Nephron (organoid): ENCODE measurements around the gene HCRTR1.
A peak's percentile ranks its signal among the peaks of the same experiment; 100 is the strongest.

Source experiments
- H3K27ac Mint-ChIP-seq, 3 experiments: 2 replicates each; pipeline ENCODE4 v1.8.0; 2020; ENCODE audit warnings: mixed read lengths in 3 of 3, mild to moderate bottlenecking in 2 of 3, moderate library complexity in 1 of 3
- H3K27me3 Mint-ChIP-seq: 2 replicates; pipeline ENCODE4 v1.8.0; 2021; ENCODE audit warnings: low read depth, mild to moderate bottlenecking, moderate library complexity, mixed read lengths
- H3K36me3 Mint-ChIP-seq: 2 replicates; pipeline ENCODE4 v1.8.0; 2020; ENCODE audit warnings: low read depth, mixed read lengths
- H3K4me1 Mint-ChIP-seq: 2 replicates; pipeline ENCODE4 v1.8.0; 2020; ENCODE audit warnings: mixed read lengths
- H3K4me3 Mint-ChIP-seq, 3 experiments: 2 replicates each; pipeline ENCODE4 v1.8.0; 2020; ENCODE audit warnings: mild to moderate bottlenecking in 3 of 3, mixed read lengths in 3 of 3, moderate library complexity in 2 of 3
- H3K9me3 Mint-ChIP-seq: 2 replicates; pipeline ENCODE4 v1.8.0; 2020; ENCODE audit warnings: mixed read lengths
- TF ChIP-seq, protein P1 (sequence below), 3 experiments: fragments of 200-600 bp; sonication (generic); IDR thresholded peaks; one replicate each; pipeline ENCODE4 v1.5.0; 2021; ENCODE audit warnings: antibody characterized with exemption in 3 of 3; ENCODE audit not compliant: unreplicated experiment in 3 of 3

Gene HCRTR1

DNA sequence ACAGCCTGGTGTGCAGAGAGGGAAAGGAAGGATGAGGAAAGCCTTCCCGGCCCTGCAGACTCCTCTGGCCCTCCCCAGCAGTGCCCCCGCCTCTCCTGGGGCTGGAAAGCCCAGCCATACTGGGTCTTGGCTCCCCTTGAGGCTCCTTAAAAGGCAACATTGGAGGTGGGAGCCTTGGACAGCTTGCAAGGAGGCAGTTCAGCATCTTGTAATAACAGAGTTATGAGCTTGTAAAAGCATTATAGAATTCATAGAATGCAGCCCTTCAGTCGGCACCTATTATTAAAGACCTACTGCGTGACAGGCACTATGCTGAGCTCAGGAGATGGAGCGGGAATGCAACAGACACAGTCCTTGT lies 37.0 kb upstream of the HCRTR1 start:
- Mint-ChIP-seq H3K9me3 (no peaks in the 10 kb centered on the region), H3K4me3 (peak overlapping the region in 2 of 3 experiments; percentile 70 to 74), H3K36me3 (no peaks in the 10 kb centered on the region), H3K4me1 (peaks cover 33% of the 10 kb centered on the region), H3K27me3 (peaks cover 8% of the 10 kb centered on the region), H3K27ac (no peak overlapping the region)
- TF ChIP-seq, protein P1, sequence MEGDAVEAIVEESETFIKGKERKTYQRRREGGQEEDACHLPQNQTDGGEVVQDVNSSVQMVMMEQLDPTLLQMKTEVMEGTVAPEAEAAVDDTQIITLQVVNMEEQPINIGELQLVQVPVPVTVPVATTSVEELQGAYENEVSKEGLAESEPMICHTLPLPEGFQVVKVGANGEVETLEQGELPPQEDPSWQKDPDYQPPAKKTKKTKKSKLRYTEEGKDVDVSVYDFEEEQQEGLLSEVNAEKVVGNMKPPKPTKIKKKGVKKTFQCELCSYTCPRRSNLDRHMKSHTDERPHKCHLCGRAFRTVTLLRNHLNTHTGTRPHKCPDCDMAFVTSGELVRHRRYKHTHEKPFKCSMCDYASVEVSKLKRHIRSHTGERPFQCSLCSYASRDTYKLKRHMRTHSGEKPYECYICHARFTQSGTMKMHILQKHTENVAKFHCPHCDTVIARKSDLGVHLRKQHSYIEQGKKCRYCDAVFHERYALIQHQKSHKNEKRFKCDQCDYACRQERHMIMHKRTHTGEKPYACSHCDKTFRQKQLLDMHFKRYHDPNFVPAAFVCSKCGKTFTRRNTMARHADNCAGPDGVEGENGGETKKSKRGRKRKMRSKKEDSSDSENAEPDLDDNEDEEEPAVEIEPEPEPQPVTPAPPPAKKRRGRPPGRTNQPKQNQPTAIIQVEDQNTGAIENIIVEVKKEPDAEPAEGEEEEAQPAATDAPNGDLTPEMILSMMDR (IDR thresholded peaks at IDR 0.05; ENCODE audit: unreplicated experiment in 3 of 3), result no peak

DNA sequence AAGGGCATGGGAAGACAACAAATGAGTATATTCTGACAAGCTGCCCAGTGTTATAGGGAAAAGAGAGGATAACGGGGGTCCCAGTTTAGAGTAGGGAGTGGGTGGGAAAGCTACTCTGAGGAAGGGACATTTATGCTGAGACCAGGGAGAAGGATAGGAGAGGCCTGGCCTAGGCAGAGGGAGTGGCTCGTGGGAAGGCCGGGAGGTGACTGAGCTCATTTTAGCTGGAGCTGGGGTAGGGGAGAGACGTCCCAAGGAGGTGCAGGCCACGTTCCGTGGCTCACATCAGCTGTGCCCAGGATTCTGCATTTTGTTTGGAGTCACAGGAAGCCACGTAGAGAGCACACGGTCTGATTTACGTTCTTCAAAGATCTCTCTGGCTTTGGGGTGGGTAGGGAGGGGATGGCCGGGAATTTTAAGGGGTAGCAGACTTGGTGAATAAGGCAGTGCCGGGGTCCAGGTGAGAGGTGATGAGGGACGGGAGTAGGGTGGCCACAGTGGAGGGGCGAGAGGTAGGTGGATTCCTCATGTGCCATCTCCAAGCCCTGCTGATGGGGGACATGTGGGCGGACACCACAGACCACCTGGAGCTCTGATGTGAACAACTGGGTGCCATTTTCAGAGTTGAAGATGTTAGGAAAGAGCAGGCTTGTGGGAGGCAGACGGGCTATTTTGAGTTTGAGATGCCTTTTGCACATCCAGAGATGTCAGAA lies 36.4 kb upstream of the HCRTR1 start:
- Mint-ChIP-seq H3K9me3 (no peaks in the 10 kb centered on the region), H3K27me3 (peaks cover 11% of the 10 kb centered on the region), H3K36me3 (no peaks in the 10 kb centered on the region), H3K27ac (no peak overlapping the region), H3K4me3 (peak overlapping the region in 2 of 3 experiments; percentile 52 to 70), H3K4me1 (peaks cover 31% of the 10 kb centered on the region)
- TF ChIP-seq, protein P1 (IDR thresholded peaks at IDR 0.05; ENCODE audit: unreplicated experiment in 3 of 3), result no peak

DNA sequence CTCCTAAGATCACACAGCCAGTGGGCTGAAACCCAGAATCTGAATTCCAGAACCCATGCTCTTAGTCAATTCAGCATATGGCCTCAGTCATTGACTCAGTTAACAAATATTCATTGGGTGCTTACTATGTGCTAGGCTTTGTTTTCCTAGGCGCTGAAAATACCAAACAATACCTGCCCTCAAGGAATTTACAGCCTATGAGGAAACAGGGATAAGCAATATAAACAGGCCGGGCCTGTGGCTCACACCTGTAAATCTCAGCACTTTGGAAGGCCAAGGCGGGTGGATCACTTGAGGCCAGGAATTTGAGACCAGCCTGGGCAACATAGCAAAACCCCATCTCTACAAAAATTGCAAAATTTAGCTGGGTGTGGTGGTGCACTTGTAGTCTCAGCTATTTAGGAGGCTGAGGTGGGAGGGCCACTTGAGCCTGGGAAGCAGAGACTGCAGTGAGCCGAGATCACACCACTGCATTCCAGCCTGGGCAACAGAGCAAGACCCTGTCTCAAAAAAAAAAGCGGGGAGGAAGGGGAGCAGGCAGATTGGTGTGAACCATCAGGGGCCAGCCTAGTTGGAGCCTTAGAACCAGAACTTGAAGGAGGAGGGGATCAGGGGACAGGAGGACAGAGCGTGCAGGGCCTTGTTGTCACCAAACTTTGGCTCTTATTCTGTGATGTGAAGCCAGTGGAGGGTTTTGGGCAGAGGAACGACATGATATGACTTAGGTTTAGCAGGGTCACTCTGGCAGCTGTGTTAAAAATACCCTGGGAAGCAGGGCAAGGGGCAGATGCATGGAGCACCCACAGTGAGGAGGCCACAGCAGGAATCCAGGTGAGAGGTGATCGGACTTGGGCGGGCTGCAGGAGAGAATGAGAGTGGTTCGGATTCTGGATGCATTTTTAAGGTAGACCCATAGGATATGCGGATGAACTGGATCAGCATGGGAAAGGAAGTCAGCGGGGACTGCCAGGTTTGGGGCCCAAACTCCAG lies 35.4 kb upstream of the HCRTR1 start:
- no peaks in the 10 kb centered on the region for H3K36me3 Mint-ChIP-seq
- peak overlapping the region in 2 of 3 experiments; percentile 6 to 15 for H3K4me3 Mint-ChIP-seq
- peaks cover 11% of the 10 kb centered on the region for H3K27me3 Mint-ChIP-seq
- H3K4me1 Mint-ChIP-seq, result peaks cover 26% of the 10 kb centered on the region
- no peaks in the 10 kb centered on the region for H3K9me3 Mint-ChIP-seq
- TF ChIP-seq, protein P1 (IDR thresholded peaks at IDR 0.05; ENCODE audit: unreplicated experiment in 3 of 3), result no peak
- peak overlapping the region in 1 of 3 experiments; percentile 15 for H3K27ac Mint-ChIP-seq

DNA sequence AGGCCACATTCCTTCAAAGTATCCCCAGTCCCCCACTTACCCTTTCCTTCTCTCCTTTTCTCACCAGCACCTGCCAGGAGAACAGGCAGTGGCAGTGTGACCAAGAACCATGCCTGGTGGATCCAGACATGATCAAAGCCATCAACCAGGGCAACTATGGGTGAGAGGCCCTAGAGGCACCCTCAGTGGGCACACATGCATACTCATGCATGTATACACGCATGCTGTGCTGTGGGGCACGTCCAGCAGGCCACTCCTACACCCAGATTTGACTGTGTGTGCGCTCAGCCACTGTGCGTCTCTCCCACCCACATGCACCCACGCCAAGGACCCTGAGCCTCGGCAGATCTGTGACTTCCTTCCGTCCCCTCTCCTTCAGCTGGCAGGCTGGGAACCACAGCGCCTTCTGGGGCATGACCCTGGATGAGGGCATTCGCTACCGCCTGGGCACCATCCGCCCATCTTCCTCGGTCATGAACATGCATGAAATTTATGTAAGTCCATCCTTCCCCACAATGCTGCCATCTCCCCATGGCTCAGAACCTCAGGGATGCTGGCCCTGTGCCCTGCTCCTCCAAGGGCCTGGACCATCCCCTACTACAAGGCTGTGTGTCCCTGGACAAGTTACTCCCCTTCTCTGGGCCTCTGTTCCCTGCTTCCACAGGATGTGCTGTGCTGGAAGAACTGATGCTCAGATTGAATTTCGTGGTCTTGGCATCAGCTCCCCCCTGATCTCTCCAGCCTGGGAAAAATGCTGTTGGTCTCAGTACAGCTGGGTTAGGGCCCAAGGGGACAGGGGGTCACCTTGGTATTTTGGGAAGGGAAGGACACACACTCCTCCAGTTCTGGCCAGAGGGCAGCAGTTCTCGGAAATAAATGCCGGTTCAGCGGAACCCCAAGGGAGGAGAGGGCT lies 34.2 kb upstream of the HCRTR1 start:
- Mint-ChIP-seq H3K4me3 (peak overlapping the region in 2 of 3 experiments; percentile 6 to 41), H3K36me3 (no peaks in the 10 kb centered on the region), H3K27me3 (peaks cover 18% of the 10 kb centered on the region), H3K4me1 (peaks cover 32% of the 10 kb centered on the region), H3K27ac (peak overlapping the region in 1 of 3 experiments; percentile 59), H3K9me3 (no peaks in the 10 kb centered on the region)
- TF ChIP-seq, protein P1 (IDR thresholded peaks at IDR 0.05; ENCODE audit: unreplicated experiment in 3 of 3), result no peak

DNA sequence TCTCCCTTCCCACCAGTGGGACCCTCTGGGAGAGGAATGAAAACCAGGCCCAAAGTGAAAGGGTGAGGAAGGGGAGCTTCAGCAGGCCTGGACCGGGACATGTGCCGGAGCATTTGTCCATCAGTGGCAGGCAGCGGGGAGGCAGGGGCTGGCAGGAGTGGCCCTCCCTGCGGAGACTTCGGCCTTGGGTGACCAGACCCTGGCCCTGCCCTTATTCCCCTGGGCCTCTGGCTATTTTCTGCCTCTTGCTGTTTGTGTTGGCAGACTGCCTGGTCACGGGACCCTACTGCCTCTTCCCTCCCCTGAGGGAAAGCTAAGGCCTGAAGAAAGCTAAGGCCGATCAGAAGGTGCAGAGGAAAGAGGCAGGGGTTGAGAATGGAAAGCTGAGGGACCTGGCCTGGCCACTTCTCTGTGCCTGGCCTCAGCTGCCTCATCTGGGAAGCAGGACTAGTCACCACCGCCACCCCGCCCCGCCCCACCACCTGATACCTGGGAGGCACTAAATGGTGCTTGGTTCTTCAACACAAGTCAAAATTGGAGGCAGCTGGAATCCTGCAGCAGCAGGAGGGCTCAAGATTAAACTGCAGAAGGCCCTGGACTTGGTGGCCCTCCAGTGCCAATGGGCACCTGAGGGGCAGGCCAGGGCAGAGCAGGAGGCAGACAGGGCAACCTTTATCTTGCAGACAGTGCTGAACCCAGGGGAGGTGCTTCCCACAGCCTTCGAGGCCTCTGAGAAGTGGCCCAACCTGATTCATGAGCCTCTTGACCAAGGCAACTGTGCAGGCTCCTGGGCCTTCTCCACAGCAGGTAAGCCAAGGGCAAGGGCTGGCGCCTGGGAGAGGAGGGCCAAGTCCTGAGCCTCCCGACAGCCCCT lies 33.3 kb upstream of the HCRTR1 start:
- peak overlapping the region in 1 of 3 experiments; percentile 59 for H3K27ac Mint-ChIP-seq

More for the DNA sequence above, 33.3 kb upstream of the HCRTR1 start:
- Mint-ChIP-seq H3K4me3 (peak overlapping the region in 1 of 3 experiments; percentile 41), H3K4me1 (peaks cover 34% of the 10 kb centered on the region), H3K36me3 (no peaks in the 10 kb centered on the region), H3K9me3 (no peaks in the 10 kb centered on the region), H3K27me3 (peaks cover 21% of the 10 kb centered on the region)
- TF ChIP-seq, protein P1 (IDR thresholded peaks at IDR 0.05; ENCODE audit: unreplicated experiment in 3 of 3), result no peak
